ENCODE results near the gene INSIG2.

INSIG2 gene

DNA sequence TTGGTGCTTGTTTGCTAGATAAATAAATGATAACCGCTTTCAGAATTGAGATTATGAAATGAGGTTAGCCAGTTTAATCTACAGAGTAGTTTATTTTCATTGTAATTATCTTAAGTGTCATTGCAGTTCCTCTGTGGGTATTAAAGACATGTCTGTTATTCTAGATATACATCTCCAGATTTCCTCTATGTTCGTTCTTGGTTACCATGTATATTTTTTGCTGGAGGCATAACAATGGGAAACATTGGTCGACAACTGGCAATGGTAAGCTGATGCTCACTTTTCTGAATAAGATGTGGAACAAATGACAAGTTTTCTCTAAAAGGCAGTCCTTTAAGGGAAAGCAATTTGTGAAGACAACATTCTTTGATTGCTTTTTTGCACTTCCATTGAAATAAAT lies 18.7 kb downstream of the INSIG2 start:
- Histone ChIP-seq H3K9ac (no peak overlapping the region), H3K79me2 (no peaks in the 10 kb centered on the region), H3K4me2 (ENCODE audit: low read length) (no peak overlapping the region), H3K4me3 (ENCODE audit: low read depth, low read length) (no peak overlapping the region), H3K27ac (no peak overlapping the region), H3K36me3 (ENCODE audit: control insufficient read depth, insufficient read depth, low read length) (no peaks in the 10 kb centered on the region), H2AFZ (no peak overlapping the region), H3K4me1 (no peaks in the 10 kb centered on the region), H3K9me3 (ENCODE audit: control insufficient read depth, low read length) (no peaks in the 10 kb centered on the region), H3K27me3 (ENCODE audit: control insufficient read depth, insufficient read depth, low read length) (no peaks in the 10 kb centered on the region)
- TF ChIP-seq, protein P1, sequence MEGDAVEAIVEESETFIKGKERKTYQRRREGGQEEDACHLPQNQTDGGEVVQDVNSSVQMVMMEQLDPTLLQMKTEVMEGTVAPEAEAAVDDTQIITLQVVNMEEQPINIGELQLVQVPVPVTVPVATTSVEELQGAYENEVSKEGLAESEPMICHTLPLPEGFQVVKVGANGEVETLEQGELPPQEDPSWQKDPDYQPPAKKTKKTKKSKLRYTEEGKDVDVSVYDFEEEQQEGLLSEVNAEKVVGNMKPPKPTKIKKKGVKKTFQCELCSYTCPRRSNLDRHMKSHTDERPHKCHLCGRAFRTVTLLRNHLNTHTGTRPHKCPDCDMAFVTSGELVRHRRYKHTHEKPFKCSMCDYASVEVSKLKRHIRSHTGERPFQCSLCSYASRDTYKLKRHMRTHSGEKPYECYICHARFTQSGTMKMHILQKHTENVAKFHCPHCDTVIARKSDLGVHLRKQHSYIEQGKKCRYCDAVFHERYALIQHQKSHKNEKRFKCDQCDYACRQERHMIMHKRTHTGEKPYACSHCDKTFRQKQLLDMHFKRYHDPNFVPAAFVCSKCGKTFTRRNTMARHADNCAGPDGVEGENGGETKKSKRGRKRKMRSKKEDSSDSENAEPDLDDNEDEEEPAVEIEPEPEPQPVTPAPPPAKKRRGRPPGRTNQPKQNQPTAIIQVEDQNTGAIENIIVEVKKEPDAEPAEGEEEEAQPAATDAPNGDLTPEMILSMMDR (IDR thresholded peaks at IDR 0.05): no peak

DNA sequence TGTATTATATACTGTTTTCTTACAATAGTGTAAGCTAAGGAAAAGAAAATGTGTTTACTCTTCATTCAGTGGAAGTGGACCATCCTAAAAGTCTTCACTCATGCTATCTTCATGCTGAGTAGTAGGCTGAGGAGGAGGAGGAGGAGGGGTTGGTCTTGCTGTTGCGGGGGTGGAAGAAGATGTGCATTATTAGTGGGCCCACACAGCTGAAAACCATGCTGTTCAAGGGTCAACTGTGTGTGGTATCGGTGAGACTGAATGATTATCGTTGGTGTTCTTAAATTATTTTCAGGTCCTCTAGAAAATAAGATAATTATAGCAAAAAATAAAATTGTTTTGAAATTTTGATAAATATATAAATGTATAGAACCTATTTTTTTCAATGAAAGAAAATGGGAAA lies 22.0 kb downstream of the INSIG2 start:
- Histone ChIP-seq H3K4me1 (no peaks in the 10 kb centered on the region), H3K79me2 (no peaks in the 10 kb centered on the region), H3K27me3 (ENCODE audit: control insufficient read depth, insufficient read depth, low read length) (no peaks in the 10 kb centered on the region), H3K9ac (no peak overlapping the region), H3K36me3 (ENCODE audit: control insufficient read depth, insufficient read depth, low read length) (no peaks in the 10 kb centered on the region), H3K9me3 (ENCODE audit: control insufficient read depth, low read length) (no peaks in the 10 kb centered on the region), H3K4me2 (ENCODE audit: low read length) (no peak overlapping the region), H3K27ac (no peak overlapping the region), H3K4me3 (ENCODE audit: low read depth, low read length) (no peak overlapping the region), H2AFZ (no peak overlapping the region)
- TF ChIP-seq, protein P1 (IDR thresholded peaks at IDR 0.05): no peak

DNA sequence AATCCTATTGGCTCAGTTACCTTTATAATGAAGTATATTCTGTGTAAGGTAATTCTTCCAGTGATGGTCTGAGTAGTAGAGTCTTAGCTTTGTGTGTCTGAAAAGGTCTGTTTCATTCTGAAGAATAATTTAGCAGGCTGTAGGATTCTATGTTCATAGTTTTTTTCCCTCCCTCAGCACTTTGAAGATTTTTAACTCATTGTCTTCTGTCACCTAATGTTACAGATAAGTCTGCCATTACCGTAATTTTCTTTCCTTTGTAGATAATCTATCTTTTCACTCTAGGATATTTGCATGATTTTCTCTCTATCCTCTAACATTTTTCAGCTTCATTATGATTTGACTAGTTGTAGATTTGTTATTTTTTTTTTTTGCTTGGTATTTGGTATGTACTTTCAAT lies 22.7 kb downstream of the INSIG2 start:
- Histone ChIP-seq H3K4me3 (ENCODE audit: low read depth, low read length) (no peak overlapping the region), H3K4me2 (ENCODE audit: low read length) (no peak overlapping the region), H3K9me3 (ENCODE audit: control insufficient read depth, low read length) (no peaks in the 10 kb centered on the region), H3K79me2 (no peaks in the 10 kb centered on the region), H3K9ac (no peak overlapping the region), H3K27me3 (ENCODE audit: control insufficient read depth, insufficient read depth, low read length) (no peaks in the 10 kb centered on the region), H3K4me1 (no peaks in the 10 kb centered on the region), H3K27ac (no peak overlapping the region), H2AFZ (no peak overlapping the region), H3K36me3 (ENCODE audit: control insufficient read depth, insufficient read depth, low read length) (no peaks in the 10 kb centered on the region)
- TF ChIP-seq, protein P1 (IDR thresholded peaks at IDR 0.05): no peak

DNA sequence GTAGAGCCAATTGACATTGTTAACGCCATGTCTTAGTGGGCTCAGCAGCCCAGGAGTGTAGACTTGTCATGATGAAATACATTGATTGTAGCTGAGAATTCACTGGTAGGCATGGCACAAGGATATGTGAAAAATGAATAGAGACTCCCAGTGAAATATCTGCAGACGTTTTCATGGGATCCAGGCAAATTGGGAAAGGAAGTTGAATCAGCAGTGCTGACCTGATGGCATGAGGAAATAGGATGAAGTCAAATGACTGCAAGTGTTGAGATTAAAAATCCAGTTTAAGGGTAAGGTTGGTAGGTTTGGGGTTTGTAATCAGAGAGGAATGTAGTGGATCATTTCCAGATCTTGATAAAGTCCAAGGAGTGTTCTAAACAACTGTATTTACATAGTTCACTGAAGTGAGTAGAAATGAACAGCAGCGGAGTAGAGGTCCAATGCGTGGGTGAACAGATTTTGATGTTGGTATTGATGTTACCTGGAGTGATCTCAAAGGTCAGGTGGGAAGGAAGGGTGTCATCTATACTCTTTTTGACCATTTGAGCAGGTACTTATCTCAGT lies 24.6 kb downstream of the INSIG2 start:
- H3K4me1 ChIP-seq: no peaks in the 10 kb centered on the region
- no peak overlapping the region for H3K27ac ChIP-seq
- TF ChIP-seq, protein P1 (IDR thresholded peaks at IDR 0.05): no peak
- H3K4me3 ChIP-seq (ENCODE audit: low read depth, low read length): no peak overlapping the region
- no peak overlapping the region for H3K9ac ChIP-seq
- no peaks in the 10 kb centered on the region for H3K36me3 ChIP-seq (ENCODE audit: control insufficient read depth, insufficient read depth, low read length)
- no peak overlapping the region for H2AFZ ChIP-seq
- H3K27me3 ChIP-seq (ENCODE audit: control insufficient read depth, insufficient read depth, low read length): no peaks in the 10 kb centered on the region
- no peaks in the 10 kb centered on the region for H3K9me3 ChIP-seq (ENCODE audit: control insufficient read depth, low read length)
- H3K4me2 ChIP-seq (ENCODE audit: low read length): no peak overlapping the region
- H3K79me2 ChIP-seq: no peaks in the 10 kb centered on the region

DNA sequence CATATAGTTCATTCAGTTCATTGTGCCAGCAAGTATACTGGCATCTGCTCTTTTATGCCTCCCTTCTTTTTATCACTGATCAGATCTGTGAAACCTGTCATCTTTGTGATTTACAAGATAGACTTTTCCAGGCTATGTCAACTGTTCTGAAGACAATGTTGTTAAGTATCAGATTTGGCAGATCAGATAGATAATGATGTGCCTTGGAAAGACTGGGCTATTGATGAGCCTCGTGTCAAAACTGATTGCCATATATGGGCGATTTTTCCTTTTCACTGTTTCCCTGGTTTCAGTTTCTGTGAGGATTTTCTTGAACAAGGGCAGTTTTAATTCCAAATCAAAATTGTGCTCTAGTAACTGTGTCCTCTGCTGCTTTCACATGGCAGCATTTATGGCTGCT lies 26.6 kb downstream of the INSIG2 start:
- H3K9ac ChIP-seq: no peak overlapping the region
- no peaks in the 10 kb centered on the region for H3K9me3 ChIP-seq (ENCODE audit: control insufficient read depth, low read length)
- H2AFZ ChIP-seq: no peak overlapping the region
- no peaks in the 10 kb centered on the region for H3K36me3 ChIP-seq (ENCODE audit: control insufficient read depth, insufficient read depth, low read length)
- TF ChIP-seq, protein P1 (IDR thresholded peaks at IDR 0.05): no peak
- H3K4me2 ChIP-seq (ENCODE audit: low read length): no peak overlapping the region
- no peaks in the 10 kb centered on the region for H3K27me3 ChIP-seq (ENCODE audit: control insufficient read depth, insufficient read depth, low read length)
- H3K79me2 ChIP-seq: no peaks in the 10 kb centered on the region
- H3K4me1 ChIP-seq: no peaks in the 10 kb centered on the region
- H3K4me3 ChIP-seq (ENCODE audit: low read depth, low read length): no peak overlapping the region
- no peak overlapping the region for H3K27ac ChIP-seq
